HEK293 (cell line): ENCODE results near the gene PTPRO.

Source experiments
- SCRT2 ChIP-seq: fragments of 450-650 bp; formaldehyde crosslinking; IDR thresholded peaks from 2 replicates; pipeline ENCODE4 v1.5.1; 2016; ENCODE audit warnings: missing biosample characterization, missing genetic modification characterization
- ZNF114 ChIP-seq: fragments of 450-650 bp; formaldehyde crosslinking; IDR thresholded peaks from 2 replicates; pipeline ENCODE4 v1.5.0; 2017; ENCODE audit warnings: missing biosample characterization, missing genetic modification characterization
- ZNF121 ChIP-seq: fragments of 450-650 bp; formaldehyde crosslinking; IDR thresholded peaks from 2 replicates; pipeline ENCODE4 v1.5.1; 2016; ENCODE audit warnings: missing biosample characterization, missing genetic modification characterization
- ZNF24 ChIP-seq: fragments of 450-650 bp; formaldehyde crosslinking; IDR thresholded peaks from 2 replicates; pipeline ENCODE4 v1.5.1; 2016; ENCODE audit warnings: missing biosample characterization, missing genetic modification characterization

GRCh38 chr12:15550793-15551192 is 228.5 kb downstream of the PTPRO start:
- no peak for TF ChIP-seq ZNF114
- TF ChIP-seq SCRT2 (tag by site-specific recombination) = no peak
- no peak for TF ChIP-seq ZNF24
- no peak for TF ChIP-seq ZNF121 (tag by site-specific recombination)
